Omental fat pad (tissue), 4 donors: Measurements from ENCODE around the gene SCN7A. TPM values are rescaled to one million over a fixed set of nuclear protein-coding genes. Genes with fewer than 3 reads are reported as not detected.

Experiments used
- ATAC-seq: fragments of 150-250 bp; one replicate; pipeline ENCODE4 v1.9.1; 2016; ENCODE audit warnings: mild to moderate bottlenecking, moderate library complexity; ENCODE audit not compliant: low FRiP score
- DNase-seq: peaks from one replicate; pipeline ENCODE4 v3.0.0-alpha.2; 2019; ENCODE audit warnings: low spot score
- CTCF ChIP-seq, 3 donors: fragments of 450-650 bp; IDR thresholded peaks; one replicate each; pipeline ENCODE4 v1.5.1; 2016 to 2017; ENCODE audit warnings: antibody characterized with exemption in 3 of 3, mild to moderate bottlenecking in 3 of 3, moderate library complexity in 2 of 3
- total RNA-seq, 4 donors: library from RNA; depleted of rRNA; stranded (reverse); fragments of >200 nt; gene quantifications; one replicate each; pipeline ENCODE4 v1.1.0, GENCODE V29; 2016

SCN7A gene
- total RNA-seq: 10 to 100 TPM in 2 of 4 donors, 1 to 10 TPM in 2; 1.3 to 19.9 (median 7.9) TPM

- DNase-seq (peak; percentile 26), ATAC-seq (peak; percentile 37)
- no peak for TF ChIP-seq CTCF (IDR thresholded peaks at IDR 0.05)
These were observed at the start of gene SCN7A for GRCh38 chr2:166494140-166494624. TSS of gene SCN7A (minus strand) at chr2:166494249. CDS start at chr2:166477696, 16,553 bp downstream.

DNA sequence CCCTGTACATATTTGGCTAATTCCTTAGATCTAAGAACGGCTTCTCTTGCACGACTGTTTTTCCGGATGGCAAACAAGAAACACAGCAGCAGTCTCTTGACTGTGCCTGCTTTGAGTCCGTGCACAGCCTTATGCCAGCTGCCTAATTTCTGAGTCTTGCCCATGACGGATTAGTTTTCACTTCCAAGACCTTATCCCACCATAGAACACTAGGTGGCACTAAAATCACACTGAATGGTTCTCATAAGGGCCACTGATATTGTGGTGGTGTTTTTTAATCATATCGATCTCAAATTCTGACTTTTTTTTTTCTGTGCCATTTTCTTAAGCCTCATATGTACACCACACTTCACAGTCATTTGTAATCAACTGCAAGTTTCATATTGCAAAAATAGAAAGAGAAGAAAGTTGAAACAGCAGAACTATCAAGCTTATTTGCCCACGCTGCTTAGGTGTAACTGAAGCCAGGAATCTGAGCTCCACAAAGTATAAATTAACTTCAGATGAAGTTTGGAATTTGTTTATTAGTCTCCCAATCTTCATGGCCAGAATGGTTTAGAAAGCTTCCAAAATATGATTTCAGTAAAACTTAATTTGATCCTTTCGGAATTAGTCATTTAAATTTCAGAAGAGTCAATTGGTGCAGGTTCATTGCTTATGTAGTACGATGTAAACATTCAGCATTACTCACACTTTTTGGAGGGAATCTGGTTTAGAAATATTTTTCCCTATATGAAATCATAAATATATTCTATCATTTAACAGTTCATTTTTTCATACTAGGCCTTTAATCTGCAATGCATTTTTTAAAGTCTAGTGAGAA lies 45.5 kb upstream of the SCN7A start:
- ATAC-seq (peak; percentile 73), DNase-seq (no peak)
- peak in 2 of 3 donors; percentile 10 for TF ChIP-seq CTCF (IDR thresholded peaks at IDR 0.05)

GRCh38 chr2:166536111-166536510 lies 42.1 kb upstream of the SCN7A start:
- ATAC-seq: no peak

GRCh38 chr2:166521155-166521554 lies 27.1 kb upstream of the SCN7A start:
- TF ChIP-seq CTCF (IDR thresholded peaks at IDR 0.05): no peak
- DNase-seq (no peak), ATAC-seq (no peak)

More at GRCh38 chr2:166536111-166536510, 42.1 kb upstream of the SCN7A start:
- TF ChIP-seq CTCF (IDR thresholded peaks at IDR 0.05): no peak
- DNase-seq: no peak

GRCh38 chr2:166520604-166521003 lies 26.6 kb upstream of the SCN7A start:
- TF ChIP-seq CTCF (IDR thresholded peaks at IDR 0.05): no peak
- ATAC-seq: no peak
- DNase-seq: no peak

DNA sequence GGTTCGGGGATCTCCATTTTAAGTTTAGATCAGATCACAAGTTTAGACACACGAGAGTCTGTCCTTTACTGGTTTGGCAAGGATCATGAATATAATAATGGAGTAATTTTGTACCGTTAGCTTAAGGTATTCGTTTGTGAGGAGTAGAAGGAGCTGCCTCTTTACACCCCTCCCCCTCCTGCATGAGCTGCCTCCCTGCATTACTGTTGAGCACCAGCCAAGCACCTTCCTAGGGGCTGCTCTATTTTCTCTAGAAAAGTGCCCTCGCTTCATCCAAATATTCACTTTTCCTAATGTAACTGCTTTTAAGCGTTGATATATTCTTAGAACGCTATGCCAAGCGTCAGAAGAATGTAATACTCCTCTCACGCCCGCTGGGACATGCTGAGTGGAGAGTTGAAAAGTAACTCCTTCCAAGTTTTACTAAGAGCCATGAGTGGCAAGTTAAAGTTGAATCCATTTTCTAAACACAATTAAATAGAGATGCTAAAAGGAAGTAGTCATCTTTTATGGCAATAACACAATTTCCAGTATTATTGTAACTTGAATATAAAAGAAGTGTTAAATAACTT lies 25.4 kb upstream of the SCN7A start:
- ATAC-seq (no peak), DNase-seq (no peak)
- no peak for TF ChIP-seq CTCF (IDR thresholded peaks at IDR 0.05)
